Stimulated activated CD4-positive, alpha-beta T cell treated with anti-CD3 and anti-CD28 coated beads, Interleukin-1b, Interleukin-23, amount 100 ng/mL, for 1 hour (primary cell): ENCODE data around the gene NOS3.
A peak's percentile ranks its signal among the peaks of the same experiment; 100 is the strongest.
"Not testable (repeated sequence)": the region's sequence is repeated elsewhere in the genome, so short reads cannot be mapped to it uniquely, and the experiment has no call there.

ENCODE experiments used
- DNase-seq, 2 donors: peaks; one replicate each; pipeline ENCODE4 v3.0.0-alpha.2; 2020; ENCODE audit warnings: low read depth in 2 of 2

NOS3 gene

DNA sequence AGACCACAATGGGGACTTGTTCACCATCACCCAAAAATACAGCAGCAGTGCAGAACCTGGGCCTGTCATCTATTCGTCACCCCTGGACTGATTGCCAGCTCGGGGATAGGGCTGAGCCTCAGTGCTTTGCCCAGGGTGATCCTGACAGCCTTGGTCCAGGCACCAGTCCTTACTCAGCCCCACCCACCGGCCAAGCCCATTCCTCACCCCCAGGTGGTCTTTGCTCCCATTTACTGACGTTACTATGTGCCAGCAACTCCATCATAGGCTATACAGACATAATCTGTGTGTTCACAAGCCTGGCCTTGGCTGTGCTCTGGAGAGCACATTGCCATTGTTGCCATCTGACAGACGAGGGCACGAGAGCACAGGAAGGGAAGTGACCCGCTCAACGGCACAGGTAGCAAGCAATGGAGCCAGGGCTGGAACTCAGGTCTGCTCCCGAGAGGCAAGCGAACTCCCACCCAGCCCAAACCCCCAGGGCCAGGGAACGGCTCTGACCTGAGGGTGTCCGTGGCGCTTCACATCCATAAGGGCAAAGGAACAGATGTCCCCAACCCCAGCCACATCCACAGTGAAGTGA, 26.6 kb downstream of the NOS3 start:
- DNase-seq, result no peak

GRCh38 chr7:151017953-151018420, 27.2 kb downstream of the NOS3 start:
- DNase-seq, result peak; percentile 36 to 80

GRCh38 chr7:151018421-151019129, 27.8 kb downstream of the NOS3 start:
- DNase-seq, result no peak

DNA sequence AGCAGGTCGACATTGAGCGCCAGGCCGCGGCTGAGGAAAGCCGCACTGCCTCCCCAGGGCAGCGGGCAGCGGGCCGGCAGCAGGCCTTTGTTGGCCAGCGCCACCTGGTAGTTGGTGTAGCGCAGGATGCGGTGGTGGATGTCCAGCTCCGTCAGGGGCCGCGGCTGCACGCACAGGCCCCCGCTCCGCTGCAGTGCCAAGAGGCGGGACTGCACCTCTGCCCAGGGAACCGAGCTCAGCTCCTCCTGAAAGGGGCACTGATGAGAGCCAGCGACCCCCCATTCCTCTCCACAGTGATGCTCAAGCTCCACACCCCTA, 28.3 kb downstream of the NOS3 start:
- DNase-seq, result no peak

GRCh38 chr7:151020231-151020630, 29.4 kb downstream of the NOS3 start:
- DNase-seq, result no peak

GRCh38 chr7:151023232-151023631, 32.4 kb downstream of the NOS3 start:
- DNase-seq, result no peak

DNA sequence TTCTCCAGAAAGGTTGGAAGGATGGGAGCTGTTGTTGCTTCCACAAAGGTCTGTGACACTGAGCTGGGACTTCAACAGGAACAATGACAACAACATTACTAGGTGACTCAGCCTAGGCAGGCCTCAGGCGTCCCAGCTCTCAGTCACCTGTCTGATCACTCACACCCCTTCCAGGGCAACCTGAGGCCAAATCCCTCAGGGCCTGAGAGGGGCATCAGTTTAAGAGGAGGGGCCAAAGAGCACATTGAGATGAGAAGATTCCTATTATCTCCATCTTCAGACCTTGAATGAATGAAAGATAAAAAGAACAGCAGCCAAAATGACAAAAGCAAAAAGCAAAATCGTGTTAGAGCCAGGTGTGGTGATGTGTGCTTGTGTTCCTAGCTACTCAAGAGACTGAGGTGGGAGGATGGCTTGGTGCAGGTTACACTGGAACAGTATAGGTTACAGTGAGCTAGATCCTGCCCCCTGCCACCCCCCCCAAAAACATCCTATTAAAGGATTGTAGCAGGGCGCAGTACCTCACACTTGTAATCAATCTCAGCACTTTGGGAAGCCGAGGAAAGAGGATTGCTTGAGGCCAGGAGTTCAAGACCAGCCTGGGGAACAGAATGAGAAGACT, 33.7 kb downstream of the NOS3 start, which contains the start of gene ATG9B:
Gene ATG9B (minus strand): TSS at position 60 of the 622 bp plus-strand sequence. CDS start 71 bp downstream, outside the sequence.
- DNase-seq, result no peak

GRCh38 chr7:151025924-151026671, 35.3 kb downstream of the NOS3 start:
- no peak for DNase-seq

DNA sequence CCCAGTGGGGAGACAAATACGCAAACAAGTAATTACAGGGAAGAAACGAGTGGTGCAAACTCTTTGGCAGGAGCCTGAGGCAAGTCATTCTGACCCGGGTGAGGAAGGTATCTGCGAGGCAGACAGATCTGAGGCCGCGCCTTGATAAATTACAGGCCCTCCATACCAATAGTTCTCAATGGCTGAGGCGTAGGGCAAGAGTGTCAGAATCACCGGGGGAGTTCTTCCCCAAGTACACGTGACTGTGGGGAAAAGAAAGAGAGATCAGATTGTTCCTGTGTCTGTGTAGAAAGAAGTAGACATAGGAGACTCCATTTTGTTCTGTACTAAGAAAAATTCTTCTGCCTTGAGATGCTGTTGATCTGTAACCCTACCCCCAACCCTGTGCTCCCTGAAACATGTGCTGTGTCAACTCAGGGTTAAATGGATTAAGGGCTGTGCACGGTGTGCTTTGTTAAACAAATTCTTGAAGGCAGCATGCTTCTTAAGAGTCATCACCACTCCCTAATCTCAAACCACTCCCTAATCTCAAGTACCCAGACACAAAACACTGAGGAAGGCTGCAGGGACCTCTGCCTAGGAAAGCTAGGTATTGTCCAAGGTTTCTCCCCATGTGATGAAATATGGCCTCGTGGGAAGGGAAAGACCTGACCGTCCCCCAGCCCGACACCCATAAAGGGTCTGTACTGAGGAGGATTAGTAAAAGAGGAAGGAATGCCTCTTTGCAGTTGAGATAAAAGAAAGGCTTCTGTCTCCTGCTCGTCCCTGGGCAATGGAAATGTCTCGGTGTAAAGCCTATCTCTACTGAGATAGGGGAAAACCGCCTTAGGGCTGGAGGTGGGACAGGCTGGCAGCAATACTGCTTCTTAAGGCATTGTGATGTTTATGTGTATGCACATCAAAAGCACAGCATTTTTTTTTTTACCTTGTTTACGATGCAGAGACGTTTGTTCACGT, 36.2 kb downstream of the NOS3 start:
- DNase-seq, result not testable (repeated sequence)

DNA sequence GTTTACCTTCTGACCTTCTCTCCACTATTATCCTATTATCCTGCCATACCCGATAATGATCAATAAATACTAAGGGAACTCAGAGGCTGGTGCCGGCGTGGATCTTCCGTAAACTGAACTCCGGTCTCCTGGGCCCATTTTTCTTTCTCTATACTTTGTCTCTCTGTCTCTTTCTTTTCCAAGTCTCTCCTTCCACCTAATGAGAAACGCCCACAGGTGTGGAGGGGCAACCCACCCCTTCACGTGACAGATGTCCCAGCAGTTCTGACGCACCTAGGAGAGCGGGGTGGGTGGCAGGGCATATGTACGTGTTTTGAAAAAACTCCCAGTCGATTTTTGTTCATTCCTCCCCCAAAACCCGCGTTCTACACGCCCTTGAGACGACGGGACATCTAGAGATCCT, 36.9 kb downstream of the NOS3 start:
- not testable (repeated sequence) for DNase-seq

DNA sequence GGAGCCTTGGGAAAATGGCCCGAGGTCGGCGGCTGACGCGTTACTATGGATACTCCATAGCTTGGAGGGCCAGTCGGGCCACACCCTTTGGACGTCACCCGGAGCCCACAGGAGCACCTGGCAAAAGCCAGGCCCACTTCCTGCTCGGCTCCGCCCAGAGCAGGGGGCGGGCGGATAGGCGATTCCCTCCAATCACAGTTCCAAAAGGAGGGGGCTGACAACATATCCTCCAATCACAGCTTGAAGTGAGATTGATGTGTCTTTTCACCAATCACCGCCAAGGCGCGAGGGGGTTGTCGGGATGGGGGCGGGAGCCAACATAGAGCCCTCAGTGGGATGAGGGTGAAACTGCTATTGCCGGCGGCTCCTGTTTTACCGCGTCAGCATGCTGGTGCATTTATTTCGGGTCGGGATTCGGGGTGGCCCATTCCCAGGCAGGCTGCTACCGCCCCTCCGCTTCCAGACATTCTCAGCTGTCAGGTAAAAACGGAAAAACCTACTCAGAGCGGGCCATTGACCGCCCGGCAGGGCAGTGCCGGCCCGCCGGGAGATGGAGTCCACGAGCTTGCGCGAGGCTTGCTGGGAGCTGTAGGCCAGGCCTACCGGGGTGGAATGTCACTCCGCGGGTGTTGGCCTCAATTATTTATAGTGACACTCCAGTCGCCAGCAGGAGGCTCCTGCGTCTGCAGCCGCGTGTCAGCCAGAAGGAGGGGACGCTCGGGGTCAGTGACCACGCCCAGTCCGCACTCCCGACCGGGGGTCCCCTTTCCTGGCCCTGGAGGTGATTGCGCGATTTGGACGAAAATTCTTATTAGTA, 37.5 kb downstream of the NOS3 start, which contains the start of gene ABCB8:
Gene ABCB8 (plus strand): TSS at position 320 of the 817 bp plus-strand sequence. CDS start 66 bp downstream, at position 386.
- DNase-seq, result peak; percentile 94 to 95

DNA sequence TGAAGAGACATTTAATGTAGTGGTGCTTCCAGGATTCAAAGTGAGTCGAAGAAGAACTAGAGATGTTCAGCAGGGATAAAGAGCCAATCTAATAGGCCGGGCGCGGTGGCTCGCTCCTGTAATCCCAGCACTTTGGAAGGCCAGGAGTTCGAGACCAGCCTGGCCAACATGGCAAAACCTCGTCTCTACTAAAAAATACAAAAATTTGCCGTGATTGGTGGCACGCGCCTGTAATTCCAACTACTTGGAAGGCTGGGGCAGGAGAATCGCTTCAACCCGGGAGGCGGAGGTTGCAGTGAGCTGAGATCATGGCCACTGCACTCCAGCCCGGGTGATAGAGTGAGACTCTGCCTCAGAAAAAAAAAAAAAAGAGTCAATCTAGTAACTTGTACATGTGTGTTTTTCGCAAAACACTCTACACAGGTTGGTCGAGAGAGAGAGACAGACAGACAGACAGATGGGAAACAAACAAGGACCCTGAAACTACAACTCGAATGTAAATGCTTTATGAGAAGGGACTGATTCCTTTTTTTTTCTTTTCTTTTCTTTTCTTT, 38.2 kb downstream of the NOS3 start:
- DNase-seq, result no peak

GRCh38 chr7:151031011-151031410, 40.2 kb downstream of the NOS3 start:
- no peak for DNase-seq

- no peak for DNase-seq
Measured at GRCh38 chr7:151032936-151033863, 42.4 kb downstream of the NOS3 start.

GRCh38 chr7:151033864-151034249, 43.0 kb downstream of the NOS3 start:
- no peak for DNase-seq

DNA sequence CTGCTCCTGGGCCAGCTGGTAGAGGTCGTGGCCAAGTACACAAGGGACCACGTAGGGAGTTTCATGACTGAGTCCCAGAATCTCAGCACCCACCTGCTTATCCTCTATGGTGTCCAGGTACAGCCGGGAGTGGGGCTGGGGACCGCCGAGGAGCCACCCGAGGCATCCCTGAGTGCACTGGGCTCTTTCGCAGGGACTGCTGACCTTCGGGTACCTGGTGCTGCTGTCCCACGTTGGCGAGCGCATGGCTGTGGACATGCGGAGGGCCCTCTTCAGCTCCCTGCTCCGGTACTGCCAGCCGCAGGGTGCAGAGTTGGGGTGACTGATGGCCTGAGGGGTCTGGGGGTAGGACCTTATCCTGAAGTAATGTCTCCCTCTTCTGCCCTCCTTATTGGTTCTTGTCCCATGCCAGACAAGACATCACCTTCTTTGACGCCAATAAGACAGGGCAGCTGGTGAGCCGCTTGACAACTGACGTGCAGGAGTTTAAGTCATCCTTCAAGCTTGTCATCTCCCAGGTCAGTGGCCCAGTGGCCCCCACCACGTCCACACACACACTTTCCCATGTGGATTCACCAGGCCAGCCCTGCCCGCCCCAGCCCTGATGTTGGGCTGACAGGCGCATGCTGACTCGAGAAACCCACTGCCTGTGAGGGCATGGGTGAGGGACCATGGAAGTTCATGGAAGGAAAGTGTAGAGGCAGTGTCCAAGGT, 43.7 kb downstream of the NOS3 start:
- no peak for DNase-seq

DNA sequence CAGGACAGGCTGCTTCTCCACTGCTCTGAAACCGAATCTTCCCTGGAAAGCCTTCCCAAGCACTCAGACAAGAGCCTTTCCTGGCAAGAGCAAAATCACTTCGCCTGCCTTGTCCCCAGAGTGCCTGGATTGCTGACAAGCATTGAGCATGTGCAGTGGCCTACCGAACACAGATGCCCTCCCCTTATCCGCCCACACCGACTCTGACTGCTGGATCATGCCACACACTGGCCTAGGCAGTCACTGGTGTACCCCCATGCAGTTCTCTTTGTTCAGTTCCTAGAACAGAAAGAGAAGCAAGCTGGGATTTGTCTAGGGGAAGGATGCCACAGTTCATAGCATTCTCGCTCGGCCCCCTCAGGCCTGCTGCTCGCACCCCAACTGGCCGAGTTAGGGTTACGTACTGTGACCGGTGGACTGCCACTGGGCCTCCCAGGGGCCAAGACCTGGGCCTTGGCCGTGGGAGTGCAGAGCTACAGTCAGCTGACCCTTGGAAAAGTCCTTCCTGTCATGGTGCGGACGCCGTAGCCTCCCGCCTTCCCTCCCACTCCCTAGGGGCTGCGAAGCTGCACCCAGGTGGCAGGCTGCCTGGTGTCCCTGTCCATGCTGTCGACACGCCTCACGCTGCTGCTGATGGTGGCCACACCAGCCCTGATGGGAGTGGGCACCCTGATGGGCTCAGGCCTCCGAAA, 44.4 kb downstream of the NOS3 start:
- no peak for DNase-seq

DNA sequence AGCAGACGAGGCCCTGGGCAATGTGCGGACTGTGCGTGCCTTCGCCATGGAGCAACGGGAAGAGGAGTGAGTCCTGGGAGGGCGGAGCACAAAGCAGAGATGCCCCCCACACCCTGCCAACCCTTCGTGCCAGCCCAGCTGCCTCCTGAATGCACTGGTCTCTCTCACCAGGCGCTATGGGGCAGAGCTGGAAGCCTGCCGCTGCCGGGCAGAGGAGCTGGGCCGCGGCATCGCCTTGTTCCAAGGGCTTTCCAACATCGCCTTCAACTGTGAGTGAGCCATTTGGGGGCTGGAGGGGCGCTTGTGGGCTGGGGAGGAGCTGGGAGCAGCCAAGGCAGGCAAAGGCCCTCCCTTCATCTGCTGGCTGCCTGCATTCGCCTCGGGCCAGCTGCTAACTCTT, 45.1 kb downstream of the NOS3 start:
- no peak for DNase-seq
